Effector memory CD4-positive, alpha-beta T cell (primary cell): Measurements from ENCODE around the gene NGLY1.

Source experiments
- DNase-seq, 3 donors: peaks; one replicate each; pipeline ENCODE4 v3.0.0-alpha.2; 2020
- H3K27ac ChIP-seq: 2 replicates; pipeline ENCODE4 v1.7.0; 2013; ENCODE audit warnings: mild to moderate bottlenecking, low read length, moderate library complexity; ENCODE audit not compliant: insufficient read depth, poor library complexity, severe bottlenecking
- H3K27me3 ChIP-seq: replicated peaks from 2 replicates; pipeline ENCODE4 v1.7.0; 2013; ENCODE audit warnings: mild to moderate bottlenecking, low read length; ENCODE audit not compliant: insufficient read depth, control insufficient read depth, poor library complexity, severe bottlenecking
- H3K36me3 ChIP-seq: 2 replicates; pipeline ENCODE4 v1.7.0; 2013; ENCODE audit warnings: mild to moderate bottlenecking, low read length, moderate library complexity; ENCODE audit not compliant: control insufficient read depth, insufficient read depth
- H3K4me1 ChIP-seq: 2 replicates; pipeline ENCODE4 v1.7.0; 2013; ENCODE audit warnings: low read length, mild to moderate bottlenecking; ENCODE audit not compliant: control insufficient read depth, insufficient read depth, poor library complexity, severe bottlenecking
- H3K4me3 ChIP-seq: 2 replicates; pipeline ENCODE4 v1.7.0; 2013; ENCODE audit warnings: low read length, low read depth, mild to moderate bottlenecking; ENCODE audit not compliant: insufficient read depth, poor library complexity, severe bottlenecking
- H3K9me3 ChIP-seq: 2 replicates; pipeline ENCODE4 v1.7.0; 2013; ENCODE audit warnings: mild to moderate bottlenecking, low read length, moderate library complexity; ENCODE audit not compliant: control insufficient read depth

NGLY1 gene

GRCh38 chr3:25751048-25751447 is 32.2 kb downstream of the NGLY1 start:
- Histone ChIP-seq H3K36me3 (peaks cover 35% of the 10 kb centered on the region), H3K4me3 (no peak overlapping the region), H3K9me3 (no peaks in the 10 kb centered on the region), H3K4me1 (no peaks in the 10 kb centered on the region), H3K27ac (no peak overlapping the region), H3K27me3 (no peaks in the 10 kb centered on the region)
- DNase-seq, result no peak

GRCh38 chr3:25749031-25749581 is 34.1 kb downstream of the NGLY1 start:
- Histone ChIP-seq H3K4me1 (no peaks in the 10 kb centered on the region), H3K27me3 (no peaks in the 10 kb centered on the region), H3K9me3 (no peaks in the 10 kb centered on the region), H3K4me3 (no peak overlapping the region), H3K36me3 (peaks cover 35% of the 10 kb centered on the region), H3K27ac (no peak overlapping the region)
- no peak for DNase-seq

GRCh38 chr3:25748189-25748588 is 35.1 kb downstream of the NGLY1 start:
- Histone ChIP-seq H3K4me3 (no peak overlapping the region), H3K36me3 (peaks cover 35% of the 10 kb centered on the region), H3K9me3 (no peaks in the 10 kb centered on the region), H3K4me1 (no peaks in the 10 kb centered on the region), H3K27me3 (no peaks in the 10 kb centered on the region), H3K27ac (no peak overlapping the region)
- no peak for DNase-seq

DNA sequence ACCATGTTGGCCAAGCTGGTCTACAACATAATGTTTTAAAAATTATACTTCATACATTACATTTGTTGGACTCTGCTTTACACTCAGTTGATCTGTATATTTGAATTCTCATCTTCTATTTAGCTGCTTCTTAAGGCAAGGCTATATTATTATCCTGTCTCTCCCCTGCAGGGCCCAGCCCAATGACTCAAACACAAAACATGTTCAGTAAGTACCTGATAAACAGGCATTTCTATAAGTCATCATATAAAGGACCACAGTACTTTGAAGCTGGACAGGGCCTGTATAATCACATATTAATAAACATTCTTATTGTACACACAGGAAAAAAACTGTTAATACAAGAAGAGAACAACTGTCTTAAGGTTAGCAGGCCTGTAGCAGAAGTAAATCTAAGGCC is 36.2 kb downstream of the NGLY1 start:
- H3K4me1 ChIP-seq, result no peaks in the 10 kb centered on the region
- H3K27ac ChIP-seq, result no peak overlapping the region
- no peak for DNase-seq
- no peaks in the 10 kb centered on the region for H3K27me3 ChIP-seq
- H3K9me3 ChIP-seq, result no peaks in the 10 kb centered on the region
- H3K4me3 ChIP-seq, result no peak overlapping the region
- peaks cover 35% of the 10 kb centered on the region for H3K36me3 ChIP-seq

DNA sequence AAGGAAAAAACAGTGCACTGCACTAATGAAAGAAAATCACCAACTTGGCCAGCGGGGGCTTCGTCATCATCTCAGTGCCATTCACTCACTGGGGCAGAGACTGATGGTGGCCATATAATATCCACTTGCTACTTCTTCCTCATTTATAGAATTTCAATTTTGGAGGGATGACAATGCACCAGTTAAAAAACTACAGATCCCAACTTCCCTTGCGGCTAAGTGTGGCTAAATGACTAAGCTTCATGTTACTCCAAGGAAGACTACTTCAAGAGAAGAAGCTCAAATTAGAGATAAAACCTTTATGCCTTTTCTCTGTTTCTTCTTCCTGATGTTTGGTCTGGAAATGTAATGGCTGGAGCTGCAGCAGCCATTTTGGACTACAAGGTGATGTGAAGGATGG is 38.8 kb downstream of the NGLY1 start:
- H3K9me3 ChIP-seq, result no peaks in the 10 kb centered on the region
- no peaks in the 10 kb centered on the region for H3K4me1 ChIP-seq
- no peaks in the 10 kb centered on the region for H3K27me3 ChIP-seq
- H3K4me3 ChIP-seq, result no peak overlapping the region
- peaks cover 23% of the 10 kb centered on the region for H3K36me3 ChIP-seq
- DNase-seq, result no peak
- H3K27ac ChIP-seq, result no peak overlapping the region

- Histone ChIP-seq H3K4me3 (no peak overlapping the region), H3K36me3 (peaks cover 42% of the 10 kb centered on the region), H3K4me1 (no peaks in the 10 kb centered on the region), H3K27ac (no peak overlapping the region), H3K27me3 (no peaks in the 10 kb centered on the region), H3K9me3 (no peaks in the 10 kb centered on the region)
- no peak for DNase-seq
Measured at GRCh38 chr3:25728101-25728500, 55.1 kb downstream of the NGLY1 start.

- Histone ChIP-seq H3K4me3 (no peak overlapping the region), H3K4me1 (no peaks in the 10 kb centered on the region), H3K36me3 (peaks cover 38% of the 10 kb centered on the region), H3K9me3 (no peaks in the 10 kb centered on the region), H3K27ac (no peak overlapping the region), H3K27me3 (no peaks in the 10 kb centered on the region)
- no peak for DNase-seq
Measured at GRCh38 chr3:25727316-25727715, 55.9 kb downstream of the NGLY1 start.

GRCh38 chr3:25725810-25726209 is 57.4 kb downstream of the NGLY1 start:
- Histone ChIP-seq H3K36me3 (peaks cover 26% of the 10 kb centered on the region), H3K4me3 (no peak overlapping the region), H3K27ac (no peak overlapping the region), H3K4me1 (no peaks in the 10 kb centered on the region), H3K27me3 (no peaks in the 10 kb centered on the region), H3K9me3 (no peaks in the 10 kb centered on the region)
- DNase-seq, result no peak

DNA sequence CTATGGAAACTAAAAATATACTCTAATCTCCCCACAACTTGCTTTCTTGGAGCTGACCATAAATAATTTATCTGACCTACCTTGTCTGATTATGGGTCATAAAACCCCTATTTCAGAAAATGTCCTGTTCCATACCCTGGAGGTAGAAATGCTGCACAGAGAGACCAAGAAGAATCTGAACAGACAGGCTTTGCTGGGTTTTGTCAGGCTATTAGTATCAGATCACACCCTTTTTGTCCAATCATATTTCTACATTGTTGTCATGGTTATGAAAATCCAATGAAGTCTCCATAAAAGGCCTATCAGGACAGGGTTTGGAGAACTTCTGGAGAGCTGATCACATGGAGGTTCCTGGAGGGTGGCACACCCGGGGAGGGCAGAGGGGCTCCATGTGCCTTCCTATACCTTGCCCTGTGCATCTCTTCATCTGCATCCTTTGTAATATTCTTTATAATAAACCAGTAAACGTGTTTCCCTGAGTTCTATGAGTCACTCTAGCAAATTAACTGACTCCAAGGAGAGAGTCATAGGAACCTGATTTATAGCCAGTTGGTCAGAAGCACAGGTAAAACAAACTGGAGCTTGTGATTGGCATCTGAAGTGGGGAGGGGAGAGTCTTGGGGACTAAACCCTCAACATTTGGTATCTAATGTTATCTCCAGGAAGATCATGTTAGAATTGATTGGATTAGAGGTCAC is 58.1 kb downstream of the NGLY1 start:
- Histone ChIP-seq H3K4me3 (no peak overlapping the region), H3K36me3 (peaks cover 26% of the 10 kb centered on the region), H3K27ac (no peak overlapping the region), H3K4me1 (no peaks in the 10 kb centered on the region), H3K9me3 (no peaks in the 10 kb centered on the region), H3K27me3 (no peaks in the 10 kb centered on the region)
- no peak for DNase-seq

DNA sequence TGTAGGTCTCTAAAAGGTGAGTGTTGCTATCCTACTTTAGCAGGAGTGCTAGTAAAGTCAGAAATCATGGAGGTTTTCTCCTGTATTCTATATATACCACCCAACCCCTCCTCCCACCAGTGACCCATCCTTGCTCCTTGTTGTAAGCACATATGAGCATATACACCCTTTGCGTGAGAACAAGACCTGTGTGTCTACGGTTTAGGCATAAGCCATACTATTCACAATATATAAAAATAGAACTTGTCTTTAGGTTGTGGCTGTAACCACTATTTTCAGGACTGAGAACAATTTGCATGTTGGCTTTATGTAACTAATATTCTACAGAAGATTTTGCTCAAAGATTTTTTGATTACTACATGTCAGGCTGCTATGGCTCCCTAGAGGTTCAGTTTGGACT is 59.4 kb downstream of the NGLY1 start:
- no peaks in the 10 kb centered on the region for H3K4me1 ChIP-seq
- H3K27me3 ChIP-seq, result no peaks in the 10 kb centered on the region
- H3K27ac ChIP-seq, result no peak overlapping the region
- H3K9me3 ChIP-seq, result no peaks in the 10 kb centered on the region
- H3K36me3 ChIP-seq, result peaks cover 26% of the 10 kb centered on the region
- DNase-seq, result no peak
- no peak overlapping the region for H3K4me3 ChIP-seq
